Measurements from ENCODE around the gene DPP6. TPM values are rescaled to one million over a fixed set of nuclear protein-coding genes. Genes with fewer than 3 reads are reported as not detected.

DPP6 gene
- polyA plus RNA-seq, 1 donor (not counting 4 experiments of a cell fraction or from before 2014, with no cell fraction given), result not detected

- Histone ChIP-seq H3K36me3 (ENCODE audit: control insufficient read depth in 2 of 2, extremely low read depth in 1 of 2, insufficient read depth in 2 of 2, low read length in 2 of 2) (no peaks in the 10 kb centered on the region), H3K27ac (ENCODE audit: control insufficient read depth, insufficient read depth, low read length) (no peak overlapping the region), H3K4me2 (ENCODE audit: control insufficient read depth, extremely low read depth, insufficient read depth, low read depth, low read length) (no peak overlapping the region), H3K27me3 (ENCODE audit: control insufficient read depth, extremely low read depth, insufficient read depth, low read length) (no peaks in the 10 kb centered on the region), H2AFZ (ENCODE audit: control insufficient read depth, low read length) (no peak overlapping the region), H3K9me1 (ENCODE audit: control insufficient read depth, extremely low read depth, insufficient read depth, low read length) (no peaks in the 10 kb centered on the region), H3K79me2 (ENCODE audit: control insufficient read depth, insufficient read depth, low read length) (no peaks in the 10 kb centered on the region), H4K20me1 (ENCODE audit: control insufficient read depth, extremely low read depth, insufficient read depth, low read length) (no peaks in the 10 kb centered on the region), H3K9me3 (ENCODE audit: control insufficient read depth, low read depth, low read length) (peaks cover 3% of the 10 kb centered on the region), H3K4me3 (ENCODE audit: control insufficient read depth in 2 of 3, extremely low read depth in 1 of 3, insufficient read depth in 2 of 3, low read depth in 1 of 3, low read length in 3 of 3) (no peak overlapping the region), H3K4me1 (ENCODE audit: control insufficient read depth, extremely low read depth, insufficient read depth, low read length) (no peaks in the 10 kb centered on the region), H3K9ac (ENCODE audit: control insufficient read depth, extremely low read depth, insufficient read depth, low read length) (no peak overlapping the region)
- TF ChIP-seq EZH2 (IDR thresholded peaks at IDR 0.05; ENCODE audit: low read length) (no peak), CTCF (optimal IDR thresholded peaks at IDR 0.05 in 1 of 3, IDR thresholded peaks at IDR 0.05 in 1 of 3, conservative IDR thresholded peaks at IDR 0.05 in 1 of 3; ENCODE audit: extremely low read depth in 1 of 3, insufficient read depth in 2 of 3, low read length in 3 of 3) (no peak)
- dilution Hi-C loops (cut with MboI; ENCODE audit: extremely low pct_ligation_motif_present, low sequenced_read_pairs), result no loop called here
- no peak for DNase-seq (ENCODE audit: low read depth, low spot score)
- FAIRE-seq, result no peak
These were observed 586.1 kb downstream of the DPP6 start for GRCh38 chr7:154638286-154638685.

- Histone ChIP-seq H2AFZ (ENCODE audit: control insufficient read depth, low read length) (no peak overlapping the region), H3K36me3 (ENCODE audit: control insufficient read depth in 2 of 2, extremely low read depth in 1 of 2, insufficient read depth in 2 of 2, low read length in 2 of 2) (no peaks in the 10 kb centered on the region), H3K9ac (ENCODE audit: control insufficient read depth, extremely low read depth, insufficient read depth, low read length) (no peak overlapping the region), H3K27me3 (ENCODE audit: control insufficient read depth, extremely low read depth, insufficient read depth, low read length) (no peaks in the 10 kb centered on the region), H3K4me1 (ENCODE audit: control insufficient read depth, extremely low read depth, insufficient read depth, low read length) (no peaks in the 10 kb centered on the region), H3K9me3 (ENCODE audit: control insufficient read depth, low read depth, low read length) (peaks cover 3% of the 10 kb centered on the region), H4K20me1 (ENCODE audit: control insufficient read depth, extremely low read depth, insufficient read depth, low read length) (no peaks in the 10 kb centered on the region), H3K4me3 (ENCODE audit: control insufficient read depth in 2 of 3, extremely low read depth in 1 of 3, insufficient read depth in 2 of 3, low read depth in 1 of 3, low read length in 3 of 3) (no peak overlapping the region), H3K9me1 (ENCODE audit: control insufficient read depth, extremely low read depth, insufficient read depth, low read length) (no peaks in the 10 kb centered on the region), H3K79me2 (ENCODE audit: control insufficient read depth, insufficient read depth, low read length) (no peaks in the 10 kb centered on the region), H3K27ac (ENCODE audit: control insufficient read depth, insufficient read depth, low read length) (no peak overlapping the region), H3K4me2 (ENCODE audit: control insufficient read depth, extremely low read depth, insufficient read depth, low read depth, low read length) (no peak overlapping the region)
- dilution Hi-C loops (cut with MboI; ENCODE audit: extremely low pct_ligation_motif_present, low sequenced_read_pairs), result no loop called here
- FAIRE-seq, result no peak
- DNase-seq (ENCODE audit: low read depth, low spot score), result no peak
- TF ChIP-seq CTCF (optimal IDR thresholded peaks at IDR 0.05 in 1 of 3, IDR thresholded peaks at IDR 0.05 in 1 of 3, conservative IDR thresholded peaks at IDR 0.05 in 1 of 3; ENCODE audit: extremely low read depth in 1 of 3, insufficient read depth in 2 of 3, low read length in 3 of 3), result no peak
- TF ChIP-seq EZH2 (IDR thresholded peaks at IDR 0.05; ENCODE audit: low read length), result no peak
These were observed 588.2 kb downstream of the DPP6 start for GRCh38 chr7:154640266-154640865.

All from keratinocyte (primary cell).